SK-N-SH (cell line): Measurements from ENCODE around the gene PLTP. TPM values are rescaled to one million over a fixed set of nuclear protein-coding genes. Genes with fewer than 3 reads are reported as not detected.

Experiments used
- CTCF ChIA-PET: fragments of 300-600, 350-600 bp; formaldehyde crosslinking; extraction: SDS; loops from one replicate; lab custom pipeline; 2021; lab: Yijun Ruan, JAX
- POLR2A ChIA-PET: fragments of 350-600 bp; sonication (Branson Sonifier 250); formaldehyde crosslinking; extraction: SDS; loops from one replicate; lab custom pipeline; 2020; ENCODE audit warnings: antibody characterized with exemption, inconsistent platforms; lab: Yijun Ruan, JAX
- DNase-seq: peaks from one replicate; pipeline ENCODE4 v3.0.0; 2012
- H2AFZ ChIP-seq: fragments of 200-600 bp; sonication (generic); 2 replicates; pipeline ENCODE4 v1.8.1; 2016; ENCODE audit warnings: antibody characterized with exemption, mild to moderate bottlenecking, low read depth
- H3F3A ChIP-seq: fragments of 200-600 bp; sonication (generic); replicated peaks from 2 replicates; pipeline ENCODE3; 2016; ENCODE audit warnings: antibody characterized with exemption, mild to moderate bottlenecking; ENCODE audit not compliant: insufficient read depth
- H3K27ac ChIP-seq, 2 experiments: fragments of 200-500 bp in 1 of 2; fragments of 200-600 bp in 1 of 2; sonication (Bioruptor generic) in 1 of 2; sonication (generic), shearing (Covaris generic) in 1 of 2; 2 replicates each; pipeline versions ENCODE4 v1.5.1 to v1.6.1; 2014 to 2016; ENCODE audit warnings: low read depth in 2 of 2, inconsistent platforms in 1 of 2, low read length in 1 of 2, mild to moderate bottlenecking in 1 of 2, mixed read lengths in 1 of 2
- H3K27me3 ChIP-seq: fragments of 200-600 bp; sonication (generic), shearing (Covaris generic); 2 replicates; pipeline ENCODE4 v1.6.1; 2016; ENCODE audit warnings: mixed run types; ENCODE audit not compliant: insufficient read depth
- H3K36me3 ChIP-seq, 2 experiments: fragments of 200-500 bp in 1 of 2; fragments of 200-600 bp in 1 of 2; sonication (Bioruptor generic) in 1 of 2; sonication (generic) in 1 of 2; replicated peaks in 1 of 2; 2 replicates each; pipeline versions ENCODE3 to v1.5.1; 2014 to 2016; ENCODE audit warnings: low read length in 1 of 2, mild to moderate bottlenecking in 1 of 2; ENCODE audit not compliant: insufficient read depth in 2 of 2, control insufficient read depth in 1 of 2
- H3K4me1 ChIP-seq, 2 experiments: fragments of 200-500 bp in 1 of 2; fragments of 200-600 bp in 1 of 2; sonication (Bioruptor generic) in 1 of 2; sonication (generic), shearing (Covaris generic) in 1 of 2; 2 replicates each; pipeline versions ENCODE4 v1.5.1 to v1.6.1; 2014 to 2016; ENCODE audit warnings: low read depth in 1 of 2, low read length in 1 of 2, mixed run types in 1 of 2; ENCODE audit not compliant: insufficient read depth in 2 of 2, control insufficient read depth in 1 of 2
- H3K4me2 ChIP-seq: fragments of 200-600 bp; sonication (generic), shearing (Covaris generic); 2 replicates; pipeline ENCODE4 v1.6.1; 2017; ENCODE audit warnings: mixed run types
- H3K4me3 ChIP-seq, 2 experiments: fragments of 200-500 bp in 1 of 2; fragments of 200-600 bp in 1 of 2; sonication (Bioruptor generic) in 1 of 2; sonication (generic), shearing (Covaris generic) in 1 of 2; 2 replicates each; pipeline versions ENCODE4 v1.5.1 to v1.8.1; 2014 to 2016; ENCODE audit warnings: low read depth in 2 of 2, inconsistent platforms in 1 of 2, low read length in 1 of 2, mild to moderate bottlenecking in 1 of 2, mixed read lengths in 1 of 2, moderate library complexity in 1 of 2
- H3K79me2 ChIP-seq: fragments of 200-600 bp; sonication (generic); 2 replicates; pipeline ENCODE4 v1.8.1; 2017; ENCODE audit warnings: mild to moderate bottlenecking; ENCODE audit not compliant: insufficient read depth
- H3K9ac ChIP-seq: fragments of 200-600 bp; sonication (generic); 2 replicates; pipeline ENCODE4 v1.6.1; 2017; ENCODE audit warnings: mixed run types
- H3K9me2 ChIP-seq: fragments of 200-600 bp; sonication (generic); 2 replicates; pipeline ENCODE4 v1.6.1; 2017; ENCODE audit warnings: mixed run types
- H3K9me3 ChIP-seq: fragments of 200-600 bp; sonication (generic); 2 replicates; pipeline ENCODE4 v1.6.1; 2017; ENCODE audit warnings: mixed run types, mild to moderate bottlenecking, moderate library complexity
- H4K20me1 ChIP-seq: fragments of 200-600 bp; sonication (generic); 2 replicates; pipeline ENCODE4 v1.6.1; 2017; ENCODE audit warnings: mild to moderate bottlenecking, mixed run types; ENCODE audit not compliant: insufficient read depth
- CHD2 ChIP-seq: fragments of 150-350 bp; IDR thresholded peaks from 2 replicates; pipeline ENCODE4 v1.6.1; 2018; ENCODE audit warnings: low read length; ENCODE audit not compliant: partially characterized antibody
- ELF1 ChIP-seq: IDR thresholded peaks from 2 replicates; pipeline ENCODE4 v1.4.0; 2012
- EP300 ChIP-seq, 2 experiments: IDR thresholded peaks; 2 replicates each; pipeline versions ENCODE4 v1.4.0 to v1.6.1; 2012; ENCODE audit warnings: borderline replicate concordance in 1 of 2, low read depth in 1 of 2, low read length in 1 of 2
- FOSL2 ChIP-seq: IDR thresholded peaks from 2 replicates; pipeline ENCODE4 v1.4.0; 2012; ENCODE audit warnings: low read depth, mild to moderate bottlenecking, moderate library complexity, borderline replicate concordance
- FOXJ3 ChIP-seq: sonication (generic); formaldehyde crosslinking; IDR thresholded peaks from 2 replicates; pipeline ENCODE4 v1.5.1; 2020; ENCODE audit warnings: mild to moderate bottlenecking, missing genetic modification reagents
- FOXM1 ChIP-seq: IDR thresholded peaks from 2 replicates; pipeline ENCODE4 v1.4.0; 2012; ENCODE audit warnings: low read depth, mild to moderate bottlenecking
- GABPA ChIP-seq: IDR thresholded peaks from 2 replicates; pipeline ENCODE4 v1.4.0; 2012; ENCODE audit warnings: low read depth, mild to moderate bottlenecking
- MEF2A ChIP-seq: IDR thresholded peaks from 2 replicates; pipeline ENCODE4 v1.4.0; 2012; ENCODE audit warnings: low read depth, borderline replicate concordance
- MXI1 ChIP-seq: IDR thresholded peaks from 2 replicates; pipeline ENCODE4 v1.6.1; 2012; ENCODE audit warnings: mild to moderate bottlenecking, low read depth, low read length, improper control_type of control experiment
- NFIC ChIP-seq: IDR thresholded peaks from 2 replicates; pipeline ENCODE4 v1.4.0; 2012; ENCODE audit warnings: borderline replicate concordance
- PBX3 ChIP-seq: IDR thresholded peaks from 2 replicates; pipeline ENCODE4; 2012
- POLR2AphosphoS5 ChIP-seq: IDR thresholded peaks from 2 replicates; pipeline ENCODE4 v1.6.1; 2012; ENCODE audit warnings: low read depth, low read length
- RAD21 ChIP-seq: IDR thresholded peaks from 2 replicates; pipeline ENCODE4 v1.6.1; 2012; ENCODE audit warnings: mild to moderate bottlenecking, low read length
- RCOR1 ChIP-seq: fragments of 150-350 bp; IDR thresholded peaks from 2 replicates; pipeline ENCODE4 v1.6.1; 2017; ENCODE audit warnings: antibody characterized with exemption, low read length
- RFX5 ChIP-seq: IDR thresholded peaks from 2 replicates; pipeline ENCODE4 v1.6.1; 2012; ENCODE audit warnings: mild to moderate bottlenecking, improper control_type of control experiment, low read length
- SIN3A ChIP-seq: IDR thresholded peaks from 2 replicates; pipeline ENCODE4 v1.6.1; 2012; ENCODE audit warnings: low read depth, mild to moderate bottlenecking, low read length, moderate library complexity, borderline replicate concordance
- SMC3 ChIP-seq: IDR thresholded peaks from 2 replicates; pipeline ENCODE4 v1.6.1; 2012; ENCODE audit warnings: low read depth, low read length, improper control_type of control experiment
- TEAD4 ChIP-seq: IDR thresholded peaks from 2 replicates; pipeline ENCODE4 v1.4.0; 2012; ENCODE audit warnings: mild to moderate bottlenecking, borderline replicate concordance; ENCODE audit not compliant: insufficient read depth
- YY1 ChIP-seq: IDR thresholded peaks from 2 replicates; pipeline ENCODE4 v1.4.0; 2012; ENCODE audit warnings: low read depth, mild to moderate bottlenecking
- WGBS: methylation state at CpG from one replicate; pipeline ENCODE4 v1.1.6; 2017; ENCODE audit warnings: low lambda C conversion rate; 5-methylcytosine and 5-hydroxymethylcytosine counted together
- polyA plus RNA-seq, 3 experiments: library from polyadenylated mRNA; depleted of rRNA; stranded (reverse); fragments of >200 nt; gene quantifications; 2 replicates each; pipeline ENCODE4 v1.2.3, GENCODE V29; 2012
- TF ChIP-seq, protein P1 (sequence below): IDR thresholded peaks from 2 replicates; pipeline ENCODE4 v1.4.0; 2012; ENCODE audit warnings: low read depth
- TF ChIP-seq, protein P2 (sequence below): IDR thresholded peaks from 2 replicates; pipeline ENCODE4 v1.4.0; 2012; ENCODE audit warnings: low read depth, borderline replicate concordance

Gene PLTP
- polyA plus RNA-seq, 1 of the 3 experiments (the other 2 are of a cell fraction): 154 TPM

DNA sequence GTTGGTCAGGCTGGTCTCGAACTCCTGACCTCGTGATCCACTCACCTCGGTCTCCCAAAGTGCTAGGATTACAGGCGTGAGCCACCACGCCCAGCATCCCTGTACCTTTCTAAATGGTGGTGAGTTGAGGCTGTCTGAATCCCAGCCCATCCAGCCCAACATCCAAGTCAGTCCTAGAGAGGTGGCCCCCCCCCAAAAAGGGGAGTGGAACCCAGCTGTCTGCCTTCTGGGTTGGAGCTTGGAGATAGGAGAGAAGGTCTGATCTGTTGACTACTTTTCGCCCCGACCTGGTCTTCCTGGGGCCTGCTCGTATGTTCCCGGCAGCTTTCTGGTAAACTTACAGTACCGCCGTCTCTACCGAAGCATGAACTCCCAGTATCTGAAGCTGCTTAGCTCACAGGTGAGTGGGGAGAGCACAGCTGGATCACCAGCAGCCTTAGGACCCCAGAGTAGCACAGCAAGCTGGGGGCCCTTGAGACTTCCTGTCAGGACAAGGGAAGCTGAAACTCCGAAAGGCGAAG lies 15.3 kb downstream of the PLTP start:
- TF ChIP-seq ELF1: no peak
- TF ChIP-seq FOXJ3 (CRISPR knock-in tag): no peak
- TF ChIP-seq RCOR1: no peak
- TF ChIP-seq SIN3A: no peak
- TF ChIP-seq POLR2AphosphoS5: no peak
- no peak for TF ChIP-seq CHD2
- Histone ChIP-seq H3K27me3 (no peaks in the 10 kb centered on the region), H3F3A (peaks cover 13% of the 10 kb centered on the region), H3K9me3 (no peaks in the 10 kb centered on the region), H3K4me2 (no peak overlapping the region), H3K4me3 (no peak overlapping the region), H3K9me2 (no peaks in the 10 kb centered on the region), H3K4me1 (peaks cover 0 to 7% of the 10 kb centered on the region in 2 experiments; a peak in 2 of 4 replicates), H3K36me3 (peaks cover 24 to 45% of the 10 kb centered on the region in 2 experiments), H3K9ac (no peak overlapping the region), H4K20me1 (no peaks in the 10 kb centered on the region), H2AFZ (no peak overlapping the region), H3K27ac (no peak overlapping the region), H3K79me2 (peaks cover 8% of the 10 kb centered on the region)
- WGBS: 98% methylated on average over 14 of the region's 14 CpGs
- ChIA-PET CTCF (interaction anchor here (0.6 to 1.2 kb wide), 2 partner anchors 9 to 29 kb away, joined by 3 to 4 read pairs; no protein-coding TSS in a partner anchor), POLR2A (interaction anchor here (0.7 kb wide), 1 partner anchor 9 kb away, joined by 3 read pairs; no protein-coding TSS in a partner anchor)
- DNase-seq: no peak

GRCh38 chr20:45894797-45895196 lies 17.2 kb downstream of the PLTP start:
- H3K36me3 ChIP-seq: peaks cover 15 to 43% of the 10 kb centered on the region in 2 experiments
- H4K20me1 ChIP-seq: no peaks in the 10 kb centered on the region
- TF ChIP-seq SMC3: no peak
- no peak for TF ChIP-seq FOSL2
- TF ChIP-seq TEAD4: no peak
- TF ChIP-seq MXI1: no peak
- no peak for TF ChIP-seq RAD21
- TF ChIP-seq, protein P1, sequence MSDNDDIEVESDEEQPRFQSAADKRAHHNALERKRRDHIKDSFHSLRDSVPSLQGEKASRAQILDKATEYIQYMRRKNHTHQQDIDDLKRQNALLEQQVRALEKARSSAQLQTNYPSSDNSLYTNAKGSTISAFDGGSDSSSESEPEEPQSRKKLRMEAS: no peak
- no peak for TF ChIP-seq YY1
- no peak for TF ChIP-seq SIN3A
- TF ChIP-seq PBX3: no peak
- TF ChIP-seq GABPA: no peak
- TF ChIP-seq ELF1: no peak
- TF ChIP-seq NFIC: no peak
- TF ChIP-seq, protein P2, sequence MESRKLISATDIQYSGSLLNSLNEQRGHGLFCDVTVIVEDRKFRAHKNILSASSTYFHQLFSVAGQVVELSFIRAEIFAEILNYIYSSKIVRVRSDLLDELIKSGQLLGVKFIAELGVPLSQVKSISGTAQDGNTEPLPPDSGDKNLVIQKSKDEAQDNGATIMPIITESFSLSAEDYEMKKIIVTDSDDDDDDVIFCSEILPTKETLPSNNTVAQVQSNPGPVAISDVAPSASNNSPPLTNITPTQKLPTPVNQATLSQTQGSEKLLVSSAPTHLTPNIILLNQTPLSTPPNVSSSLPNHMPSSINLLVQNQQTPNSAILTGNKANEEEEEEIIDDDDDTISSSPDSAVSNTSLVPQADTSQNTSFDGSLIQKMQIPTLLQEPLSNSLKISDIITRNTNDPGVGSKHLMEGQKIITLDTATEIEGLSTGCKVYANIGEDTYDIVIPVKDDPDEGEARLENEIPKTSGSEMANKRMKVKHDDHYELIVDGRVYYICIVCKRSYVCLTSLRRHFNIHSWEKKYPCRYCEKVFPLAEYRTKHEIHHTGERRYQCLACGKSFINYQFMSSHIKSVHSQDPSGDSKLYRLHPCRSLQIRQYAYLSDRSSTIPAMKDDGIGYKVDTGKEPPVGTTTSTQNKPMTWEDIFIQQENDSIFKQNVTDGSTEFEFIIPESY: no peak
- no peak for TF ChIP-seq MEF2A
- no peak for TF ChIP-seq FOXM1
- no peak for TF ChIP-seq RFX5
- TF ChIP-seq FOXJ3 (CRISPR knock-in tag): no peak
- no peak for TF ChIP-seq EP300 (IDR thresholded peaks at IDR 0.05; ENCODE audit: borderline replicate concordance in 1 of 2, low read depth in 1 of 2, low read length in 1 of 2)
- TF ChIP-seq, all 33 proteins: peak for 0
- POLR2A ChIA-PET: no interaction called here
- no peak overlapping the region for H2AFZ ChIP-seq
- CTCF ChIA-PET: no interaction called here
- H3K27ac ChIP-seq: no peak overlapping the region
- H3K9ac ChIP-seq: no peak overlapping the region
- peaks cover 0 to 9% of the 10 kb centered on the region in 2 experiments; a peak in 2 of 4 replicates for H3K4me1 ChIP-seq
- peaks cover 11% of the 10 kb centered on the region for H3K79me2 ChIP-seq
- no peaks in the 10 kb centered on the region for H3K27me3 ChIP-seq
- no peaks in the 10 kb centered on the region for H3K9me2 ChIP-seq
- H3F3A ChIP-seq: peaks cover 7% of the 10 kb centered on the region
- H3K9me3 ChIP-seq: no peaks in the 10 kb centered on the region
- WGBS: 84% methylated on average over 11 of the region's 12 CpGs
- H3K4me2 ChIP-seq: no peak overlapping the region
- no peak overlapping the region for H3K4me3 ChIP-seq
- no peak for DNase-seq
